Panc1 (cell line): ENCODE measurements around the gene CDC45. TPM values are rescaled to one million over a fixed set of nuclear protein-coding genes. Genes with fewer than 3 reads are reported as not detected.

Source experiments
- ATAC-seq: fragments of 200-7000 bp; cut with Tn5 transposase; 2 replicates; pipeline ENCODE4 v1.9.1; 2020; ENCODE audit warnings: mild to moderate bottlenecking, moderate library complexity
- BruUV-seq: library from RNA; stranded (reverse); fragments of 400-500 nt; replicated peaks from 2 replicates; lab custom pipeline; 2021; lab: Mats Ljungman, UMichigan
- CTCF ChIA-PET: fragments of 300-600 bp; sonication (Branson Sonifier 250); formaldehyde crosslinking; loops from one replicate; lab custom pipeline; 2022; ENCODE audit warnings: antibody characterized with exemption; lab: Charles Lee
- POLR2A ChIA-PET: fragments of 300-600 bp; sonication (Branson Sonifier 250); formaldehyde crosslinking; loops from one replicate; lab custom pipeline; 2022; ENCODE audit warnings: antibody characterized with exemption; lab: Charles Lee
- DNase-seq: peaks from one replicate; pipeline ENCODE4 v3.0.0-alpha.2; 2010; ENCODE audit warnings: low read depth, low spot score
- H3K27ac ChIP-seq: 2 replicates; pipeline ENCODE4 v1.5.1; 2011; ENCODE audit warnings: mild to moderate bottlenecking, low read length, inconsistent platforms
- H3K27me3 ChIP-seq: fragments of 200-500 bp; sonication (Bioruptor generic); 2 replicates; pipeline ENCODE4 v1.6.0; 2014; ENCODE audit warnings: low read length, inconsistent platforms; ENCODE audit not compliant: control insufficient read depth, insufficient read depth
- H3K36me3 ChIP-seq: fragments of 200-500 bp; sonication (Bioruptor generic); 2 replicates; pipeline ENCODE4 v1.5.1; 2014; ENCODE audit warnings: inconsistent platforms, mild to moderate bottlenecking, low read length, moderate library complexity; ENCODE audit not compliant: control insufficient read depth, insufficient read depth
- H3K4me1 ChIP-seq: 2 replicates; pipeline ENCODE4 v1.5.1; 2011; ENCODE audit warnings: inconsistent platforms, mild to moderate bottlenecking, low read length, moderate library complexity; ENCODE audit not compliant: control insufficient read depth, insufficient read depth
- H3K4me3 ChIP-seq, 2 experiments: 2 replicates each; pipeline ENCODE4 v1.5.1; 2011 to 2012; ENCODE audit warnings: low read depth in 2 of 2, low read length in 2 of 2, mild to moderate bottlenecking in 2 of 2, inconsistent platforms in 1 of 2, moderate library complexity in 1 of 2
- H3K9me3 ChIP-seq: fragments of 200-500 bp; sonication (Bioruptor generic); 2 replicates; pipeline ENCODE4 v1.5.1; 2014; ENCODE audit warnings: low read depth, mild to moderate bottlenecking, inconsistent platforms, low read length, moderate library complexity; ENCODE audit not compliant: control insufficient read depth, insufficient read depth
- POLR2AphosphoS5 ChIP-seq: IDR thresholded peaks from 2 replicates; pipeline ENCODE4 v1.6.1; 2012; ENCODE audit warnings: mild to moderate bottlenecking, low read depth, low read length, moderate library complexity
- SIN3A ChIP-seq: IDR thresholded peaks from 2 replicates; pipeline ENCODE4 v1.6.1; 2012; ENCODE audit warnings: low read depth, mild to moderate bottlenecking, low read length, moderate library complexity, borderline replicate concordance; ENCODE audit not compliant: insufficient read depth
- TCF7L2 ChIP-seq: IDR thresholded peaks from 2 replicates; pipeline ENCODE4 v1.6.1; 2011; ENCODE audit warnings: mild to moderate bottlenecking, low read depth, low read length, inconsistent platforms
- in situ Hi-C: cut with HindIII; loops from 2 replicates; pipeline ENCODE4 v1.10.0; 2016; ENCODE audit warnings: low sequenced_read_pairs, low pct_unique_long_range_greater_than_20kb
- intact Hi-C: fragments of 100-400 bp; cut with micrococcal nuclease; formaldehyde crosslinking; loops from one replicate; pipeline ENCODE4 v1.10.0; 2022; ENCODE audit not compliant: unreplicated experiment
- total RNA-seq: library from RNA; stranded (reverse); gene quantifications from one replicate; pipeline ENCODE4 v1.2.1, GENCODE V29; 2021; ENCODE audit not compliant: unreplicated experiment
- TF ChIP-seq, protein P1 (sequence below), 2 experiments: IDR thresholded peaks; 2 replicates each; pipeline ENCODE4 v1.6.1; 2011 to 2012; ENCODE audit warnings: low read depth in 2 of 2, control low read depth in 1 of 2, low read length in 1 of 2, mild to moderate bottlenecking in 1 of 2, moderate library complexity in 1 of 2; ENCODE audit not compliant: insufficient read depth in 1 of 2
- TF ChIP-seq, protein P2 (sequence below): fragments of 450-650 bp; IDR thresholded peaks from 2 replicates; pipeline ENCODE4 v1.5.1; 2017; ENCODE audit warnings: mild to moderate bottlenecking

The CDC45 gene
- total RNA-seq, 1 experiment from 2014 or later, result 26.1 TPM

DNA sequence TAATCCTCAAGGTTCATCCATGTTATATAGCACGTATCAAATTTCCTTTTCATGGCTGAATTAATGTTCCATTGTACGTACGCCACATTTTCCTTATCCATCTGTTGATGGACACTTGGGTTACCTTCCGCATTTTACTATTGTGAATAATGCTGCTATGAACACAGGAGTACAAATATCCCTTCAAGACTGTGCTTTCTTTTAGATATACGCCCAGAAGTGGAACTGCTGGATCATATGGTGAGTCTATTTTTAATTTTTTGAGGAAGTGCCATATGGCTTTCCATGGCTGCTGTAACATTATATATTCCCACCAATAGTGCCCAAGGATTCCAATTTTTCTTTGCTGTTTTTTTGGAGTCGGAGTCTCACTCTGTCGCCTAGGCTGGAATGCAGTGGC is 41.4 kb upstream of the CDC45 start:
- CTCF ChIA-PET, result no interaction called here

DNA sequence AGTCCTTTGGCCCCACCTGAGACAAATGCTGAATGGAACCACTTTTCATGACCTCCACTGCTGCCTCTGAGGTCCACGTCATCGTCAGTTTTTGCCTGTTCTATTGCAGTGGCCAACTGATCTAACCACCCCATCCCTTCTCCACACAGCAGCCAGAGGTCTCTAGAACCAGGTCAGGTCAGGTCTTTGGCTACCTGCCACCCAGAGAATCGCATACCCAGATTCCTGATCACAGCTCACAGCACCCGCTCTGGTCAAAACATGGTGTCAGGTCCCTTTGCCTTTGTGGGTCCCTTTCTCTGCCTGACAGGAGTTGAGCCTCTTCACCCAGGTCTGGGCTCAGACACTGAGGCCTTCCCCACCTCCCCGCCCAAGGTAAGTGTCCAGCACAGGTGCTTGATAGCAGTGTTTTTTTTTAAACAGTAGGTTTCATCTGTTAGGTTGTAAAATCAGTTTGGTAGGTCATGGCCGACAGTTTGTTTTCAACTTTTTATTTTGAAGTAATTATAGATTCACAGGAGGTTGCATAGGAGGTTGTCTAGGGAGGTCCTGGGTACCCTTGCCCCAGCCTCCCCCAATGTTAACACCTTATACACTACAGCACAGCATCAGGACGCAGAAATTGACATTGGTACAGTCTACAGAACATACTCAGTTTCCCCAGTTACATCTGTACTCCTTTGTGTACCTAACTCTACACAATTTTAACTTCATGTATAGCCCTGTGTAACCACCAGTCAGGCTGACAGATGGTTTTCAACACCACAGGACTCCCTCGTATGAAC is 39.1 kb upstream of the CDC45 start:
- in situ Hi-C loops, result no loop called here
- intact Hi-C loops, result no loop called here
- ATAC-seq, result no peak
- no peaks in the 10 kb centered on the region for H3K9me3 ChIP-seq
- no peak overlapping the region for H3K4me3 ChIP-seq
- no peaks in the 10 kb centered on the region for H3K4me1 ChIP-seq
- TF ChIP-seq, protein P1, sequence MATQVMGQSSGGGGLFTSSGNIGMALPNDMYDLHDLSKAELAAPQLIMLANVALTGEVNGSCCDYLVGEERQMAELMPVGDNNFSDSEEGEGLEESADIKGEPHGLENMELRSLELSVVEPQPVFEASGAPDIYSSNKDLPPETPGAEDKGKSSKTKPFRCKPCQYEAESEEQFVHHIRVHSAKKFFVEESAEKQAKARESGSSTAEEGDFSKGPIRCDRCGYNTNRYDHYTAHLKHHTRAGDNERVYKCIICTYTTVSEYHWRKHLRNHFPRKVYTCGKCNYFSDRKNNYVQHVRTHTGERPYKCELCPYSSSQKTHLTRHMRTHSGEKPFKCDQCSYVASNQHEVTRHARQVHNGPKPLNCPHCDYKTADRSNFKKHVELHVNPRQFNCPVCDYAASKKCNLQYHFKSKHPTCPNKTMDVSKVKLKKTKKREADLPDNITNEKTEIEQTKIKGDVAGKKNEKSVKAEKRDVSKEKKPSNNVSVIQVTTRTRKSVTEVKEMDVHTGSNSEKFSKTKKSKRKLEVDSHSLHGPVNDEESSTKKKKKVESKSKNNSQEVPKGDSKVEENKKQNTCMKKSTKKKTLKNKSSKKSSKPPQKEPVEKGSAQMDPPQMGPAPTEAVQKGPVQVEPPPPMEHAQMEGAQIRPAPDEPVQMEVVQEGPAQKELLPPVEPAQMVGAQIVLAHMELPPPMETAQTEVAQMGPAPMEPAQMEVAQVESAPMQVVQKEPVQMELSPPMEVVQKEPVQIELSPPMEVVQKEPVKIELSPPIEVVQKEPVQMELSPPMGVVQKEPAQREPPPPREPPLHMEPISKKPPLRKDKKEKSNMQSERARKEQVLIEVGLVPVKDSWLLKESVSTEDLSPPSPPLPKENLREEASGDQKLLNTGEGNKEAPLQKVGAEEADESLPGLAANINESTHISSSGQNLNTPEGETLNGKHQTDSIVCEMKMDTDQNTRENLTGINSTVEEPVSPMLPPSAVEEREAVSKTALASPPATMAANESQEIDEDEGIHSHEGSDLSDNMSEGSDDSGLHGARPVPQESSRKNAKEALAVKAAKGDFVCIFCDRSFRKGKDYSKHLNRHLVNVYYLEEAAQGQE (IDR thresholded peaks at IDR 0.05; ENCODE audit: insufficient read depth in 1 of 2, low read depth in 2 of 2, low read length in 1 of 2), result no peak
- no peak for TF ChIP-seq TCF7L2
- TF ChIP-seq SIN3A, result no peak
- no peak for TF ChIP-seq POLR2AphosphoS5
- TF ChIP-seq, protein P2, sequence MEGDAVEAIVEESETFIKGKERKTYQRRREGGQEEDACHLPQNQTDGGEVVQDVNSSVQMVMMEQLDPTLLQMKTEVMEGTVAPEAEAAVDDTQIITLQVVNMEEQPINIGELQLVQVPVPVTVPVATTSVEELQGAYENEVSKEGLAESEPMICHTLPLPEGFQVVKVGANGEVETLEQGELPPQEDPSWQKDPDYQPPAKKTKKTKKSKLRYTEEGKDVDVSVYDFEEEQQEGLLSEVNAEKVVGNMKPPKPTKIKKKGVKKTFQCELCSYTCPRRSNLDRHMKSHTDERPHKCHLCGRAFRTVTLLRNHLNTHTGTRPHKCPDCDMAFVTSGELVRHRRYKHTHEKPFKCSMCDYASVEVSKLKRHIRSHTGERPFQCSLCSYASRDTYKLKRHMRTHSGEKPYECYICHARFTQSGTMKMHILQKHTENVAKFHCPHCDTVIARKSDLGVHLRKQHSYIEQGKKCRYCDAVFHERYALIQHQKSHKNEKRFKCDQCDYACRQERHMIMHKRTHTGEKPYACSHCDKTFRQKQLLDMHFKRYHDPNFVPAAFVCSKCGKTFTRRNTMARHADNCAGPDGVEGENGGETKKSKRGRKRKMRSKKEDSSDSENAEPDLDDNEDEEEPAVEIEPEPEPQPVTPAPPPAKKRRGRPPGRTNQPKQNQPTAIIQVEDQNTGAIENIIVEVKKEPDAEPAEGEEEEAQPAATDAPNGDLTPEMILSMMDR, result no peak
- no peak for DNase-seq
- BruUV-seq, result no TSS peak
- ChIA-PET POLR2A (no interaction called here), CTCF (no interaction called here)
- H3K36me3 ChIP-seq, result no peaks in the 10 kb centered on the region; the same call in 1 of the 2 replicates
- H3K27ac ChIP-seq, result no peak overlapping the region
- no peaks in the 10 kb centered on the region for H3K27me3 ChIP-seq

More for the DNA sequence above, 41.4 kb upstream of the CDC45 start:
- no TSS peak for BruUV-seq
- H3K4me3 ChIP-seq, result no peak overlapping the region
- TF ChIP-seq, protein P2, result no peak
- no peak for TF ChIP-seq SIN3A
- no peak for TF ChIP-seq POLR2AphosphoS5
- TF ChIP-seq, protein P1 (IDR thresholded peaks at IDR 0.05; ENCODE audit: insufficient read depth in 1 of 2, low read depth in 2 of 2, low read length in 1 of 2), result no peak
- TF ChIP-seq TCF7L2, result no peak
- in situ Hi-C loops, result no loop called here
- H3K4me1 ChIP-seq, result no peaks in the 10 kb centered on the region
- DNase-seq, result no peak
- intact Hi-C loops, result no loop called here
- H3K27me3 ChIP-seq, result no peaks in the 10 kb centered on the region
- no peaks in the 10 kb centered on the region for H3K9me3 ChIP-seq
- H3K36me3 ChIP-seq, result no peaks in the 10 kb centered on the region; the same call in 1 of the 2 replicates
- no peak for ATAC-seq
- POLR2A ChIA-PET, result interaction anchor here (0.7 kb wide), 2 partner anchors 26 to 243 kb away, joined by 3 to 8 read pairs; no protein-coding TSS in a partner anchor
- H3K27ac ChIP-seq, result no peak overlapping the region
